C4-2B (cell line): ENCODE results near the gene MTR.

ENCODE experiments used
- CTCF ChIP-seq: fragments of 450-650 bp; conservative IDR thresholded peaks from 2 replicates; pipeline ENCODE4 v1.5.1; 2017; ENCODE audit warnings: mild to moderate bottlenecking
- ZFX ChIP-seq: fragments of 450-650 bp; IDR thresholded peaks from 2 replicates; pipeline ENCODE4 v1.6.1; 2017

GRCh38 chr1:236865818-236866155 lies 70.7 kb downstream of the MTR start:
- TF ChIP-seq CTCF (no peak), ZFX (no peak)
